ENCODE data around the gene BTBD9.
"Not testable (repeated sequence)": the region's sequence is repeated elsewhere in the genome, so short reads cannot be mapped to it uniquely, and the experiment has no call there.

BTBD9 gene

DNA sequence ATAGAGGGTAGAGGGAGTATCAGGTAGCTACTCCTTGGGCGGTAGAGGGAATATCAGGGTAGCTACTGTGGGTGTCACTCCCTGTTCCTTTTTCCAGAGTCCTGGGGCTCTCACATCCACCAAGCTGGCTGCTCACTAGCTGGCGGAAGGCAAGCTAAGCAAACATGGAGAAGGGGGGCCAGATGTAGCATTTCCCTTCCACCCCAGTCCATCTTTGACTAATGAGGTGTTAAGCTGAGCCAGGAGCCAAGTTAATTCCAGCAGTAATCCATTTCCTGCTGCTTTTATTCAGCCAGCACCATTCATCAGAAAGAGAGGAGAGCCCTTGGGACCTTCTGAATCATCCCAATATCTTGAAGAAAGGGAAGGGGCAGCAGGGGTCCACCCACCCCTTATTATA is 490.2 kb downstream of the BTBD9 start:
- DNase-seq (ENCODE audit: low read depth in 2 of 2), result no peak

DNA sequence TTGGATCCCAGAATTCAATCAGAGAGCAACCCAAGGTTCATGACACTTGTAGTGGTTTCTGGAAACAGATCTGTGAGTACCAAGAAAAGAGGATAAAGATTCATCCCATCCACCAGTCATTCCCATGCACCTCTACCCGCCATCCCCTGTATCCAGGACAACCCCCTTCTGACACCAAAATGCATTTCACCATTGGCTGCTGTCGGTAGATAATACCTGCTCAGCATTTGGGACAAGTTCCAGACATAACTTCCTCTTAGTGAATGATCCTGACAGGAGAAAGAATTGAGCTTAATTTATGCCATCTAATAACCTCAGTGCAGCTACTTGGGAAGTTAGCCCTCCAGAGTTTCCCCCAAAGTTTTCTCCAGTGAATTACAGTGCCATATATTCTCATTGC is 491.1 kb downstream of the BTBD9 start:
- DNase-seq (ENCODE audit: low read depth in 2 of 2), result no peak

DNA sequence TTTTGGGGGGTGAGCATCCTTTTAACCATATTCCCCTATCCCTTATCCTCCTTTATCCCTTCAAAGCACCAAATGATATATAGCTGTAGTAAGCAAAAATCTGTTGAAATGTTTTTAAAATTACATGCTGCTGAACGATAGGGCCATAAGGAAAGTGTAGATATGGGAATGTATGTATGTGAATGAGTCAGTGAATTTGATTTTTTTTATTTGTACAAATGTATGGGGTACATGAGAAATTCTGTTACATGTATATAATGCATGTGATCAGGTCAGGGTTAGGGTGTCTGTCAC is 493.0 kb downstream of the BTBD9 start:
- no peak for DNase-seq (ENCODE audit: low read depth in 2 of 2)

DNA sequence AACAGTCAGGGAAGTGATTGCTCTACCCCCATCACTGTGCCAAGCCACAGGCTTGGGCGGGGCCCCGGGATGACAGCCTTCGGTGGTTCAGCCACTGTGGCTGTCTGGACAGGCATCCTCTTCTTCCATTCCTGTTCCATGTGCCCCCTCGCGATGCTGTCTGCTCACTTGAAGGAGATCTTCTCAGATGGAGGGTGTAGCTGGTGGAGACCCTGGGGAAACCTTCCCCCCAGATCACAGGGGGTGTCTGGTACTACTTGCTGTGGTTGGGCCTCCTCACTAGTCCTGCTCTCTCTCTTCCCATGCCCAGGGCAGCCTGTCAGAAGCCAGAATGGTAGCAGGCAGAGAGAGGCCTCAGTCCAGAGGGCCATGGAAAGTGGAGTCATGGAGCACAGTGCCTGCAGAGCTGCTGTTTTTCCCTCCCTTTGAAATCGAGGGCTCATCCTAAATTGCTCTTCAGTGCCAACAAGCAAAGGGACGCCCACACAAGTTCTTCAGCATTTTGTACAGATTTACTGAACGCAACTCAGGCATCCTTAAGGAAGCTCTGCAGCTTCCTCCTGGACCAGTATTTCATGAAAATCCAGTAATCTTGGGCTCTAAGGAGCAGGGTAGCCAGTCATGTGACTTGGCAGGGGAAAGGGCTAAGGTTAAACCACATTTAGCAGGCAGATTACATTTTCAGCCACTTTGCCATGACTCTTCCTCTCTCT is 493.6 kb downstream of the BTBD9 start:
- DNase-seq (ENCODE audit: low read depth in 2 of 2), result no peak

DNA sequence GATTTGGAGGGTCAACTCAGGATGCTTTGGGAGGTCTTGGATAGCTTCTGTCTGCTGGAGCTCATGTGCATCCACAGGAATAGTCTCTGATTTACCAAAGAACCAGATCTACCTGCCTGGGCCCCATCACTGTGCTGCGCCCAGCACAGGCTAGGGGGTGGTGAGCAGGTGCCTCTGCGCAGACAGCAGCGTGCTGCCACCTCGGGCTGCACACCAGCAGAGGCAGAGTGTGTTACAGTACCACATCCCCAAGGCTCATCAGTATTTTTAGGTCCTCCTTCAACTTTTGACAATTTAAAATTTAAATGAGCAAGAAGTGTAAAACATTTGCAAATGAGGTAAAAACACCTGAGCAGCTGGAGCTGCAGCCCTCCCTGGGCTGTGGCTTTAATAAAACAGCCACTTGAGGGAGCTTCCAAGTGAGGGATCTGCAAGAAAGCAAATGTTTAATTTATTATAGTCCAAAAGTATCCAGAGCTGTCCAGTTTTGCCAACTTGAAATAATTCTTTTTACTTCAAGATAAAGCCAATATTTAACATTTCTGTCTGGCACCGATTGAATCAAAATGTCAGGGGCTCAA is 495.3 kb downstream of the BTBD9 start:
- DNase-seq (ENCODE audit: low read depth in 2 of 2), result no peak

DNA sequence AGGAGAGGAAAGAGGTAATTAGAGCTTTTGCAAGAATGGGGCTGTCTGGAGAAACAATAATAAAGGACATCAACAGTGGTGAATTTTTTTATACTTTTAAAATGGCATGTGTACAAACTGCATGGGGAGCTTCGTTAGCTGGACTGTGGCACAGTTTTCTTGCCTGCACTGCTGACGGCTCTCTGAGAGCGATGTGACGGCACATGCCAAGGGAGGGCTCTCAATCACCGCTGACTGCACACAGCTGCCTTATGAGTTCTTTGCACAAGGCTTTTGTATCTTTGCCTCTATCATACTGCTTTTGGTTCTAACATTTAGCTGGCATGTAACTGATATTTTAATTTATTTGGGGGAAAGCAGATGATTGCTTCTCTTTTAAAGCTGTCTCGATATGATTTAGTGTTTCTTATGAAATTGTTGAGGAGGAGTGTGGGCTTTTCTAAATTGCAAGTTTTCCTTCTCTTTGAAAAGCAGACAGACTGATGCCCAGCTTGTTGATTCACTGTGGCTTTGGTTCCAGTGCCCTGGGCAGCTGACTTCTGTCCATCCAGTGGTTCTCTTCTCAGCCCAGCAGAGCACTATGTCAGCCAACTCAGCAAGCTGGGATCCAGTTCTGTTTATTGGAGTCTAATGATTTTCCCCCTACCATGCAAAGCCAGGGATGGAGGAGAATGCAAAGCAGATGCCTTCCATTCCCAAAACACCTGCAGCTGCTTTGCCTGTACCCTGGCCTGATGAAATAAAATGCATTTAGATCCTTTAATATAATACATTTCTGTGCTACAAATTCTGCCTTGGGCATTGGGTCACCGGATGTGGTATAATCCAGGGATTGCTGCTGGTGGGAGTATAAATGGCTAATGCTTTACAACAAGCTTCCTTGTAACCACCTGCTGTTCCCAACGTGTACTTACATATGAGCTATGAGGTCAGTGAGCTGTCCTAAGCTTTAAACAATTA is 496.3 kb downstream of the BTBD9 start:
- no peak for DNase-seq (ENCODE audit: low read depth in 2 of 2)

DNA sequence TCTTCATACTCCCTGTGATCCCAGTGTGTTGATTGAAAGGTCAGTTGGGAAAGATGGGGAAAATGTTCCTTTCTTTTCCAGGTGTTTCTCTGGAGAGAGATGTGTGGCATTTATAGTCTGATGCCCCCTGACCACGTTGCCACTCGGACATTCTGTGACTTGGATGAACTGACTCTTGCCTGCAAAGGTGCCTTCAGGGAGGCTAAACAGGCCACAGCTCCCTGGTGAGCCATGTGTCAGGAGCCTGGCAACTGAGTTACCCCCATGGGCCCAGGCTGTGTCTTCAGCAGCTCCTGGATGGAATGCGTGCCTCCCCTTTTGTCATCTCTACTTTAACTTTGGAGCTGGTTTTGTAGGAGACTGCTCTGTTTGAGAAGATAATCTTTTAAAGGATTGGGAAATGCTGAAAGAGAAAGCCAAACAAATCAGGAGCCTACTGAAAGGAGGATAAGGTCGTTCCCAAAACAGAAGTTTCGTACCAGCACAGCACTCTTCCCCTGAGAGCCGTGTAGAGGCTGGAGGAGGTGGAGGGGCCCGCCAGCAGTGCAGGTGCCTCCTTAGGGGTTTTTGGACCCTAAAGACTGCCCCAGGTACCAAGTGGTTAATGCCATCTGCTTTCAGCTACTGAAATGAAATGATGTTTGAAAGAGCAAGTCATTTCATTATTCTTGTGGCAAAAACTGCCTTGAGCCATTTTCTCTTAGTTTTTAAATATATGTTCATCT is 497.4 kb downstream of the BTBD9 start:
- DNase-seq (ENCODE audit: low read depth in 2 of 2), result no peak

DNA sequence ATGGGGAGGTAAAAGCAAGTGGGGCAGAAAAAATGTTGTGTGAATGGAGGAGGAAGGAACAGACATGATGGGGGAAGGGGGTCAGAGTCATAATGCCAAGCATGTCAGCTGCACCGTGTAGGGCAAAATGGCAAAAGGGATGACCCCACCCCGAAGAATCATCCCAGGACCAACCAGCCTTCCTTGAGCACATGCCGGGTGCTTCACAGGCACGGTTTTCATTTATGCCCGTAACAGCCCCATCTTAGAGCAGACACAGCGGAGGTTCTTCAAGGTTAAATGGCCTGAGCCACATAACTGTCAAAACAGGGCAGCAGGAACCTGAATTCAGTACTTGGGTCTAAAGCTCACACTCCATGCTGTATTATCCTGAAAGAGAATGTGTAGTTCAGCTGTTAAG is 498.0 kb downstream of the BTBD9 start:
- no peak for DNase-seq (ENCODE audit: low read depth in 2 of 2)

DNA sequence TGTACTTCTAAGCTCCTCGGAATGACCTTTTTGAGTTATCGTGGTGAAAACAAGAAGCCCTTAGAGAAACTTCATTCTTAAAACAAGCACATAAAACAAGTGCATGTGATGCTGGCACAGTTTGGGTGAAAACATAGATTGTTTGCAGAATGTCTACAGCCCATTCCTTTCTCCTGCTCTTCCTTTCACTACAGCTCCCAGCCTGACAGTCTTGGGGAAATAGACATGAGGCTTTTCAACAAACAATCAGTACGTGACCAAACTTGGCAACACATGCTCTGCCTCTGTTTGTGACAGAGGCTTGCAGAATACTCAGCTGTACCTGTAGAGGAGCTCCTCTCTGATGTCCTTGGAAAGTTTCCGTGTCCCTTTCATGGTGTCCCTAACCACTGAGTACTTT is 498.6 kb downstream of the BTBD9 start:
- no peak for DNase-seq (ENCODE audit: low read depth in 2 of 2)

DNA sequence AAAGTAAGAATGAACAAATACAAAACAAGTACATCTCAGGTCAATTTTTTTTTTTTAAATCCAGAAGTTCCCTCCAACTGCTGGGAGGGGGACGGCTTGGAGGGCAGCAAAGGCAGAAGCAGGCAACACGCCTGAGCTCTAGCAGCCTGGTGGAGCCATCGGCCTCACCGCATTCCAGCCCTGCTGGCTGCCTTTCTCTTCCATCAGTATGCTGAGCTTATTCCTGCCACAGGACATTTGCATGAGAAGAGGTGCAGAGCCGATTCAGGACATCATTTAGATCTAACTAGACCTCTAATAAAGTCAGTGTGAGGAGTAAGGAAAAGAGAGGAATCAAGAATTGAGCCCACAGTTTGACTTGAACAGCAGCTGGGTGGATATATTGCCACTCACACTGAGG is 501.4 kb downstream of the BTBD9 start:
- no peak for DNase-seq (ENCODE audit: low read depth in 2 of 2)

DNA sequence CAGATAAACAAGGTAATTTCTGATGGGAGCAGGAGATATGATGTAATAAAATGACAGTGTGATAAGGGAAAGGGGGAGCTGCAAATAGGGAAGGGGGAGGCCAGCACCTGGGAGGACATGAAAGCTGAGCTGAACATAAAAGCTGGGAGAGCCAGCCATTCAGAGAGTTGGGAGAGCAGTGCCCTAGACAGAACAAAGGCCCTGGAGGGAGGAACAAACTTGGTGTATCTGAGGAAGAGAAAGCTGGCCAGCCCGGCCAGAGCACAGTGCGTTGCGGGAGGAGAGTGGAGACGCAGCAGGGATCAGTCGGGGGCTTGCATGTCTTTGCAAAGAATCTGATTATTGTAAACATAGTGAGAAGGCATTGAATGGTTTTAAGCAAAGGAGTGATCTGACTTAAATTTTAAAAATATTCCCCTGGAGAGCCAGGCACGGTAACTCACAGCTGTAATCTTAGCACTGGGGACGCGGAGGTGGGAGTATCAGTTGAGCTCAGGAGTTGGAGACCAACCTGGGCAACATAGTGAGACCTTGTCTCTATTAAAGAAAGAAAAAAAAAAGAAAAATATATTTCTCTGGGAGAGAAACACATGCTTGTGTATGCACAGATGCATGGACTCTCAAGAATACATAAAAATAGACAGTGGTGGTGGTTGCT is 502.0 kb downstream of the BTBD9 start:
- DNase-seq (ENCODE audit: low read depth in 2 of 2), result no peak

DNA sequence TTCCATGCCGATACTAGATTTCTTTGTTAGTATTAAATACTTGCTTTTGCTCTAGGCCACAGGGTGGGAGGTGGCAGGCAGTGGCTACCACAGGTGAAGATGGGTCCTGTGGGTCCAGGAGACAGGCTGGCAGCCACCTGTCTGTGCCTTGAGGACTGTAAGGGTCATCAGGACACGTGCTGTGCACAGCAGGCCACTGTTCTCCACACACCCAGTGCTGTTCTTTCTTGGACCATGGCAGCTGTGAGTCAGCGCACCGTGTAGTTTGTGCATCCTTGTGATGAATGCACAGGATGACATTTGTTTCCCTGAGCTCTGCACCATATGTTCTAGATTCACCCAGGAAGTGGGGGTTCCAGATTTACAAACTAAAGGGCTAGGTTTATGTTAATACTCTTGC is 503.2 kb downstream of the BTBD9 start:
- DNase-seq (ENCODE audit: low read depth in 2 of 2), result no peak

DNA sequence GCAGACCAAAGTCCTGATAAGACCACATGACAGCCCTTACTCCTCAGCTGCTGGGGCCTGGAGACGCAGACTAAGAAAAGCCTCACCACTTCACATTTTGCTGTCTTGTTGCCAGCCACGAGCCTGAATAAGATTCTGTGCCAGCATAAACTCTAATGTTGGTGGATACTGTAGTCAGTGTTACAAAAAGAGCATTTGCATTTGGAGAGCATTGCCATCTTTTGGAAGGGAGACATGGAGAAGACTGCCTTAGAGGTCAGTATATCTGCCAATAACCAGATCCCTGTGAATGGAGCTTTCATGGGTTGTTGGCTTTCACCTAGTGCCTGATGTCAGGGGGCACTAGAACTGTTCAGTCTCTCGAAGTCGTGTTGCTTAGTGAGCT is 505.0 kb downstream of the BTBD9 start:
- DNase-seq (ENCODE audit: low read depth in 2 of 2), result no peak

DNA sequence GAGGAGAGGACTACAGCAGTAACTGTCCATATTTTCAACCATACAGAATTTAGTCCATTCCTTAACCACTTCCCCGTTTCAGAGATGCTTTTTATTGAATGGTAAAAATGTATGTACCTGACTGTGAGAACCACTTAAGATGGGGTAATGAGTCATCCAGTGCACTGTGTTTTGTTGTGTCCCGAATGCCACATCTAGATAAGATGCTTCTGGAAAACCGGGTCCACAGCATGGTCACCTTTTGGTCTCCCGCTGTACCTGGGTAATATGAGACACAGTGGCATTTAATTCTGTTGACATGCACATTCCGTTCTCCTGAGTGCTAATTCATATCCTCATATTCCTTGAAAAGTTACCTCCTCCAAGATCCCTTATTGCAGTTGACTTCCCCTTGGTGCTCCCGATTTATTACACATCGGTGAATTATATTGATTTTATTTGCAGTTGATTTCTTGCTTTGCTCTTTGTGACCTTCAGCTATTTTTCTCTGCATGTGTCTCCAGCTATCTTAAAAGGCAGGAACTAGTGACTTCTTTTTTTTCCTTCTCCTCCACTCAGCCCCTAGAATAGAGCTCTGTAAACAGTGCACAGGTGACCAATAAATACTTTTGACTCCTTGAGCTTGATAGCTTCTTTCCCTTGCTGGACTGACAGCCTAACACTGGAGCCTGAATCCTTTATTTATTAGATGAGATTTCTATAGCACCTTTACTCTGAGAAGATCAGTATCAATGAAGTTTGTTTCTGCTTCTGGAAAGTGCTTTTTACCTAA is 505.6 kb downstream of the BTBD9 start:
- no peak for DNase-seq (ENCODE audit: low read depth in 2 of 2)

DNA sequence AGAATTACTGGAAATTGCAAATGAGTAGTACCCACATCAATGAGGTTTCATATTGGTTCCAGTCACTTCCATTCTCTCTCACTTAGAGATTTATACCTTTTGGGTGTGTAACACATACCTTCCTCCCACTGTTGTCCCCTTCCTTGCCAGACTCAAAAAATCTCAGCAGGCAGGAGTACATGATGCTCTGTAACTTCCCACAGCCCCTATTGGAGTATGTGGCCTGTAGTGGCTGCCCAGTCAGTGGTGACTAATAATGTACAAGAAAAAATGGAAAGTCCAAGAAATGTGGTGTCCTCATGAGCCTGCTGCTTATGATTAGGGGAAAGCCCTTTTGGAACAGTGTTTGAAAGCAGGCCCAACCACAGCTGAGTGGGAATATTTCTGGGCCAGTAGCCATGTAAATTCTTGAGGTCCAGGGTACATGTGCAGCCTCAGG is 508.2 kb downstream of the BTBD9 start:
- DNase-seq (ENCODE audit: low read depth in 2 of 2), result no peak

DNA sequence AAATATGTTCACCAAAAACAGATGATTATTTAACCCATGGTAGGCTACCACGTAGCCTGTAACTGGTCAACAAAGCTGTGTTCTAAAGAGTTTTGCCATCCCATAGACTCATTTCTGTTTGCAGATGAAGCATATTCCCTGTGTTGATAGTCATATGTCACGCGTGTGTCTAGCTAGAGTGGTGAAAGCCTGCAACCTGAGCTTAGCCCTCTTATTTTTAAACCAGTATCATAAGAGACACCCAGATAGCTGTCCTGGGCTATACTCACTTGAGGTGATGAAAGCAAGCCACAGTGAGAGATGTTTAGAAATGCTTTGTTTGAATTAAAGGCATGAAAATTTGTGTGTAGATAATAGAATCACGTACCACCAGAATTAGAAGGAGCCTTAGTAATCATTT is 512.4 kb downstream of the BTBD9 start:
- DNase-seq (ENCODE audit: low read depth in 2 of 2), result no peak

DNA sequence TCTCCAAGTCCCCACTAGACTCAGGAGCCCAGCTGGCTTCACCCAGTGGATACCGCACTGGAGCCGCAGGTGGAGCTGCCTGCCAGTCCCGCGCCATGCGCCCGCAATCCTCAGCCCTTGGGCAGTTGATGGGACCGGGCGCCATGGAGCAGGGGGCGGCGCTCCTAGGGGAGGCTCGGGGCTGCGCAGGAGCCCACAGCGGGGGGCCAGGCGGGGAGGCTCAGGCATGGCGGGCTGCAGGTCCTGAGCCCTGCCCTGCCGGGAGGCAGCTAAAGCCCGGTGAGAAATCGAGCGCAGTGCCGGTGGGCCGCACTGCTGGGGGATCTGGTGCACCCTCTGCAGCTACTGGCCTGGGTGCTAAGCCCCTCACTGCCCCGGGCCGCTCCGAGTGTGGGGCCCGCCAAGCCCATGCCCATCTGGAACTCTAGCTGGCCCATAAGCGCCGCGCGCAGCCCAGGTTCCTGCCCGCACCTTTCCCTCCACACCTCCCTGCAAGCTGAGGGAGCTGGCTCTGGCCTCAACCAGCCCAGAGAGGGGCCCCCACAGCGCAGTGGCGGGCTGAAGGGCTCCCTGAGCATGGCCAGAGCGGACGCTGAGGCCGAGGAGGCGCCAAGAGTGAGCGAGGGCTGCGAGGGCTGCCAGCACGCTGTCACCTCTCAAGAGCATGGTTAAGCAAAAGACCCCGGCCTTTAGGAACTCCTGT is 515.4 kb downstream of the BTBD9 start:
- DNase-seq (ENCODE audit: low read depth in 2 of 2), result not testable (repeated sequence)

DNA sequence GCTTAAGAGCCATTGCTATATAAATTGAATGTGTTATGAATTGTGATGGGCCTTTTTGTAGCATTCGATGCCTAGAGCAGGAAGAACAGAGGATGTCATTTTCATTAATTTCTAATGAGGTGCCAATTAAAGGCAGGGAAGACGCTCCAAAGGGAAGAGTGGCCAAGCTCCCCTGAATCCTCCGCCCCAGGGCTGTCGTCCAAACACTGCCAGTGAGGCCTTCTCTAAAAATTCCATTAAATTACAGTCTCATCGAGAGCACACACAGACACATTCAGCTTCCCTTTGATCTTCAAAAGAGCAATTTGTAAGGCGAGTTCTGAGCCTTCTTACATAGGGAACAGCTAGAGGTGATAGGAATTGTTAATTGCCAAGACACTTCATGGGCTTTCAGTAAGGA is 520.2 kb downstream of the BTBD9 start:
- no peak for DNase-seq (ENCODE audit: low read depth in 2 of 2)

DNA sequence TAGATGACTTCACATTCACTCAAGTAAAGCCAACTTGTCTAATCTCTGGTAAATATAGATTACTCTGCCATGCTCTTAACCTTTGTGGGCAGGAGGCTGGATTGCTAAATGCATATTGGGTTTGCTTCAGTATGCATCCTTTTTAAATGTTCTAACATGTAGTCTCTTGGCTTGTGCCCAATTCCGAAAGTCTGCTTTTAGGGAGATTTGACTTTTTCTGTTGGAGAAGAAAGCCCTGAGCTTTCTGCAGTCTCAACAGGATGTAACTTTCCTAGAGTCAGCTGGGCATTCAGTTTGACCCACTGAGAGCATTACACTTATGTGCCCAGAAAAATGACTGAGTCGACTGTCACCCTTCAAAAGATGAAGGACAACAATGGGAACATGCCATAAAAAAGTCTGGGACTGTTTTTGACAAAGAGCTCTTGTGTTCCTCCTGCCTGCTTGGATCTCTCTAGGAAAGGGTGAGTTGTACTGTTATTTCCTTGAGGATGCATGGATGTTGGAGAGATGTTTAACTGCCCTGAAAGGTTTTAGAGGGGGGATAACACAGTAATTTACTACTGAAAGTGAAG is 520.9 kb downstream of the BTBD9 start:
- no peak for DNase-seq (ENCODE audit: low read depth in 2 of 2)
